Uterus (tissue), 4 donors: ENCODE data around the gene AUTS2. TPM values are rescaled to one million over a fixed set of nuclear protein-coding genes. Genes with fewer than 3 reads are reported as not detected.

Experiments
- DNase-seq, 2 donors: peaks; one replicate each; pipeline ENCODE4 v3.0.0-alpha.2; 2019 to 2020
- H3K27ac ChIP-seq, 2 donors: fragments of 200-600 bp; sonication (generic); 1 replicate in 1 of 2; 2 replicates in 1 of 2; pipeline ENCODE4 v1.5.1; 2016 to 2018
- H3K27me3 ChIP-seq, 2 donors: fragments of 200-600 bp; sonication (generic); one replicate each; pipeline ENCODE4 v1.5.1; 2018 to 2019; ENCODE audit warnings: control low read depth in 1 of 2
- H3K36me3 ChIP-seq, 2 donors: fragments of 200-600 bp; sonication (generic); one replicate each; pipeline ENCODE4 v1.5.1; 2019; ENCODE audit warnings: control low read depth in 1 of 2
- H3K4me1 ChIP-seq, 2 donors: fragments of 200-600 bp; sonication (generic); one replicate each; pipeline ENCODE4 v1.5.1; 2018 to 2019; ENCODE audit warnings: control low read depth in 1 of 2
- H3K4me3 ChIP-seq, 2 donors: fragments of 200-600 bp; sonication (generic); 1 replicate in 1 of 2; 2 replicates in 1 of 2; pipeline ENCODE4 v1.5.1; 2018 to 2019; ENCODE audit warnings: mild to moderate bottlenecking in 1 of 2
- H3K9me3 ChIP-seq, 2 donors: fragments of 200-600 bp; sonication (generic); one replicate each; pipeline ENCODE4 v1.5.1; 2019; ENCODE audit warnings: control low read depth in 1 of 2
- CTCF ChIP-seq, 4 experiments: fragments of 200-600 bp in 2 of 4; fragments of 450-650 bp in 2 of 4; sonication (generic) in 2 of 4; IDR thresholded peaks; one replicate each; pipeline ENCODE4 v1.5.1; 2016 to 2019; ENCODE audit warnings: antibody characterized with exemption in 4 of 4, mild to moderate bottlenecking in 2 of 4, moderate library complexity in 1 of 4
- POLR2A ChIP-seq, 2 donors: fragments of 450-650 bp; IDR thresholded peaks; one replicate each; pipeline ENCODE4 v1.6.1; 2016; ENCODE audit warnings: antibody characterized with exemption in 2 of 2, mild to moderate bottlenecking in 1 of 2, moderate library complexity in 1 of 2
- intact Hi-C: fragments of 100-400 bp; cut with DNase I; formaldehyde crosslinking; loops from one replicate; pipeline ENCODE4 v1.15.1; 2023; ENCODE audit warnings: low total_unique reads
- total RNA-seq, 4 donors: library from RNA; depleted of rRNA in 3 of 4; stranded (reverse); fragments of >200 nt in 3 of 4; gene quantifications; one replicate each; pipeline versions ENCODE4 v1.1.0 to v1.2.4, GENCODE V29; 2014 to 2023
- donor health status: DM: yes; HTN: yes; CAD: no.

Gene AUTS2
- total RNA-seq, 4 donors from 2014 or later: 10.5 to 58.2 (median 30.0) TPM

GRCh38 chr7:69708857-69709256, 110.6 kb downstream of the AUTS2 start:
- TF ChIP-seq CTCF (IDR thresholded peaks at IDR 0.05) (no peak), POLR2A (IDR thresholded peaks at IDR 0.05) (no peak)
- intact Hi-C loops: no loop called here
- no peaks in the 10 kb centered on the region for H3K4me1 ChIP-seq

GRCh38 chr7:69710768-69711438, 112.6 kb downstream of the AUTS2 start:
- Histone ChIP-seq H3K27me3 (no peaks in the 10 kb centered on the region), H3K9me3 (no peaks in the 10 kb centered on the region), H3K27ac (no peak overlapping the region), H3K4me3 (no peak overlapping the region), H3K4me1 (no peaks in the 10 kb centered on the region), H3K36me3 (no peaks in the 10 kb centered on the region)
- intact Hi-C loops: no loop called here
- no peak for DNase-seq
- no peak for TF ChIP-seq CTCF (IDR thresholded peaks at IDR 0.05)
- no peak for TF ChIP-seq POLR2A (IDR thresholded peaks at IDR 0.05)

More at GRCh38 chr7:69708857-69709256, 110.6 kb downstream of the AUTS2 start:
- no peak for DNase-seq
- Histone ChIP-seq H3K27me3 (no peaks in the 10 kb centered on the region), H3K4me3 (no peak overlapping the region), H3K36me3 (no peaks in the 10 kb centered on the region), H3K9me3 (no peaks in the 10 kb centered on the region), H3K27ac (no peak overlapping the region)

GRCh38 chr7:69714886-69715576, 116.8 kb downstream of the AUTS2 start:
- TF ChIP-seq CTCF (IDR thresholded peaks at IDR 0.05): no peak
- TF ChIP-seq POLR2A (IDR thresholded peaks at IDR 0.05): no peak
- H3K4me1 ChIP-seq: no peaks in the 10 kb centered on the region
- no peak overlapping the region for H3K4me3 ChIP-seq
- no peak for DNase-seq
- intact Hi-C loops: no loop called here
- H3K9me3 ChIP-seq: no peaks in the 10 kb centered on the region
- H3K27ac ChIP-seq: no peak overlapping the region
- H3K36me3 ChIP-seq: no peaks in the 10 kb centered on the region
- H3K27me3 ChIP-seq: no peaks in the 10 kb centered on the region

GRCh38 chr7:69717221-69717620, 118.9 kb downstream of the AUTS2 start:
- Histone ChIP-seq H3K9me3 (no peaks in the 10 kb centered on the region), H3K27me3 (no peaks in the 10 kb centered on the region), H3K4me3 (no peak overlapping the region), H3K4me1 (no peaks in the 10 kb centered on the region), H3K36me3 (no peaks in the 10 kb centered on the region), H3K27ac (no peak overlapping the region)
- TF ChIP-seq POLR2A (IDR thresholded peaks at IDR 0.05) (no peak), CTCF (IDR thresholded peaks at IDR 0.05) (no peak)
- intact Hi-C loops: no loop called here
- no peak for DNase-seq

- Histone ChIP-seq H3K27ac (no peak overlapping the region), H3K4me3 (no peak overlapping the region), H3K4me1 (no peaks in the 10 kb centered on the region), H3K9me3 (no peaks in the 10 kb centered on the region), H3K36me3 (no peaks in the 10 kb centered on the region), H3K27me3 (no peaks in the 10 kb centered on the region)
- no peak for TF ChIP-seq CTCF (IDR thresholded peaks at IDR 0.05)
- TF ChIP-seq POLR2A (IDR thresholded peaks at IDR 0.05): no peak
- DNase-seq: no peak
- intact Hi-C loops: no loop called here
Measured at GRCh38 chr7:69719717-69720116, 121.4 kb downstream of the AUTS2 start.
